ENCODE measurements around the gene SCN5A.

GRCh38 chr3:38627956-38628355 is 21.5 kb downstream of the SCN5A start:
- TF ChIP-seq, protein P1, sequence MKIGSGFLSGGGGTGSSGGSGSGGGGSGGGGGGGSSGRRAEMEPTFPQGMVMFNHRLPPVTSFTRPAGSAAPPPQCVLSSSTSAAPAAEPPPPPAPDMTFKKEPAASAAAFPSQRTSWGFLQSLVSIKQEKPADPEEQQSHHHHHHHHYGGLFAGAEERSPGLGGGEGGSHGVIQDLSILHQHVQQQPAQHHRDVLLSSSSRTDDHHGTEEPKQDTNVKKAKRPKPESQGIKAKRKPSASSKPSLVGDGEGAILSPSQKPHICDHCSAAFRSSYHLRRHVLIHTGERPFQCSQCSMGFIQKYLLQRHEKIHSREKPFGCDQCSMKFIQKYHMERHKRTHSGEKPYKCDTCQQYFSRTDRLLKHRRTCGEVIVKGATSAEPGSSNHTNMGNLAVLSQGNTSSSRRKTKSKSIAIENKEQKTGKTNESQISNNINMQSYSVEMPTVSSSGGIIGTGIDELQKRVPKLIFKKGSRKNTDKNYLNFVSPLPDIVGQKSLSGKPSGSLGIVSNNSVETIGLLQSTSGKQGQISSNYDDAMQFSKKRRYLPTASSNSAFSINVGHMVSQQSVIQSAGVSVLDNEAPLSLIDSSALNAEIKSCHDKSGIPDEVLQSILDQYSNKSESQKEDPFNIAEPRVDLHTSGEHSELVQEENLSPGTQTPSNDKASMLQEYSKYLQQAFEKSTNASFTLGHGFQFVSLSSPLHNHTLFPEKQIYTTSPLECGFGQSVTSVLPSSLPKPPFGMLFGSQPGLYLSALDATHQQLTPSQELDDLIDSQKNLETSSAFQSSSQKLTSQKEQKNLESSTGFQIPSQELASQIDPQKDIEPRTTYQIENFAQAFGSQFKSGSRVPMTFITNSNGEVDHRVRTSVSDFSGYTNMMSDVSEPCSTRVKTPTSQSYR (CRISPR knock-in tag; IDR thresholded peaks at IDR 0.05), result no peak
- TF ChIP-seq CTCF (IDR thresholded peaks at IDR 0.05) (peak; percentile 51), ZMAT4 (CRISPR knock-in tag; IDR thresholded peaks at IDR 0.05) (no peak), RELA (CRISPR knock-in tag; IDR thresholded peaks at IDR 0.05; ENCODE audit: borderline replicate concordance) (no peak), NR2C2 (CRISPR knock-in tag; IDR thresholded peaks at IDR 0.05) (no peak), USF1 (CRISPR knock-in tag; IDR thresholded peaks at IDR 0.05) (no peak), SP1 (CRISPR knock-in tag; conservative IDR thresholded peaks at IDR 0.05) (no peak), ETV6 (CRISPR knock-in tag; IDR thresholded peaks at IDR 0.05) (no peak)
- TF ChIP-seq, protein P2, sequence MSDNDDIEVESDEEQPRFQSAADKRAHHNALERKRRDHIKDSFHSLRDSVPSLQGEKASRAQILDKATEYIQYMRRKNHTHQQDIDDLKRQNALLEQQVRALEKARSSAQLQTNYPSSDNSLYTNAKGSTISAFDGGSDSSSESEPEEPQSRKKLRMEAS (CRISPR knock-in tag; IDR thresholded peaks at IDR 0.05), result no peak

Measured in WTC11 (cell line).